NT2/D1 (cell line): ENCODE data around the gene LIMS1.

ENCODE experiments used
- SUZ12 ChIP-seq: IDR thresholded peaks from 2 replicates; pipeline ENCODE4 v1.6.1; 2011; ENCODE audit not compliant: insufficient read length, insufficient read depth; ENCODE audit errors: extremely low read depth
- YY1 ChIP-seq: IDR thresholded peaks from 2 replicates; pipeline ENCODE4 v1.6.1; 2011; ENCODE audit not compliant: insufficient read length, insufficient read depth
- ZNF274 ChIP-seq: IDR thresholded peaks from 2 replicates; pipeline ENCODE4 v1.6.1; 2011; ENCODE audit warnings: mild to moderate bottlenecking, low read depth, low read length

DNA sequence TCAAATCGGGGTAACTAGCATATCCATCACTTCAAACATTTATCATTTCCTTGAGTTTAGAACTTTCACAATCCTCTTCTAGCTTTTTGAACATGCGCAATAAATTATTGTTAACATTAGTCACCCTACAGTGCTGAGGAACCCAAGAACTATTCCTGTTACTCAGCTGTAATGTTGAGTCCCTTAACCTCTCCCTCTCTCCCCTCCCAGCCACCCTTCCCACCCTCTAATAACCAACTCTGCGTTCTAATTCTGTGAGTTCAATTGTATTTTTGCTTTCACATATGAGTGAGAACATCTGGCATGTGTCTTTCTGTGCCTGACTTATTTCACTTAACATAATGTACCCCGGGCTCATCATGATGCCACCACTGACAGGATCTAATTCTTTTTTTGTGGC is 106.5 kb downstream of the LIMS1 start:
- TF ChIP-seq YY1 (no peak), SUZ12 (no peak), ZNF274 (no peak)
